Kidney epithelial cell (primary cell): Measurements from ENCODE around the gene NEBL. TPM values are rescaled to one million over a fixed set of nuclear protein-coding genes. Genes with fewer than 3 reads are reported as not detected.

ENCODE experiments used
- DNase-seq: peaks from one replicate; pipeline ENCODE4 v3.0.0-alpha.2; 2010; ENCODE audit warnings: low read depth
- H3K27me3 ChIP-seq: 2 replicates; pipeline ENCODE4 v1.6.0; 2011; ENCODE audit warnings: low read length; ENCODE audit not compliant: control insufficient read depth, insufficient read depth
- H3K36me3 ChIP-seq: 2 replicates; pipeline ENCODE4 v1.5.1; 2011; ENCODE audit warnings: low read length; ENCODE audit not compliant: control insufficient read depth, insufficient read depth
- H3K4me3 ChIP-seq: 2 replicates; pipeline ENCODE4 v1.5.1; 2011; ENCODE audit warnings: low read depth, mild to moderate bottlenecking, control low read depth, low read length
- CTCF ChIP-seq: IDR thresholded peaks from 2 replicates; pipeline ENCODE4 v1.5.1; 2011; ENCODE audit warnings: mild to moderate bottlenecking, moderate library complexity, low read length, control low read depth, inconsistent platforms; ENCODE audit not compliant: insufficient read depth, poor library complexity, severe bottlenecking
- total RNA-seq: library from RNA; depleted of rRNA; stranded (reverse); fragments of >200 nt; gene quantifications from 2 replicates; pipeline ENCODE4 v1.2.3, GENCODE V29; 2015

NEBL gene
- total RNA-seq, 1 donor from 2014 or later: 6.9 TPM

- H3K4me3 ChIP-seq: no peak overlapping the region
- TF ChIP-seq CTCF: no peak
- H3K36me3 ChIP-seq: no peaks in the 10 kb centered on the region
- no peak for DNase-seq
- H3K27me3 ChIP-seq: no peaks in the 10 kb centered on the region
These were observed 111.9 kb downstream of the NEBL start for GRCh38 chr10:20785174-20785573.

- no peak for TF ChIP-seq CTCF
These were observed 118.9 kb downstream of the NEBL start for GRCh38 chr10:20778008-20778757.

GRCh38 chr10:20776384-20777118 lies 120.6 kb downstream of the NEBL start:
- DNase-seq: no peak
- Histone ChIP-seq H3K27me3 (no peaks in the 10 kb centered on the region), H3K36me3 (no peaks in the 10 kb centered on the region), H3K4me3 (no peak overlapping the region)
- no peak for TF ChIP-seq CTCF

More at GRCh38 chr10:20778008-20778757, 118.9 kb downstream of the NEBL start:
- H3K27me3 ChIP-seq: no peaks in the 10 kb centered on the region
- no peaks in the 10 kb centered on the region for H3K36me3 ChIP-seq
- no peak overlapping the region for H3K4me3 ChIP-seq
- no peak for DNase-seq

- no peak for TF ChIP-seq CTCF
- Histone ChIP-seq H3K36me3 (no peaks in the 10 kb centered on the region), H3K27me3 (no peaks in the 10 kb centered on the region), H3K4me3 (no peak overlapping the region)
- DNase-seq: no peak
These were observed 126.1 kb downstream of the NEBL start for GRCh38 chr10:20771051-20771450.

- no peak for DNase-seq
- H3K27me3 ChIP-seq: no peaks in the 10 kb centered on the region
- no peaks in the 10 kb centered on the region for H3K36me3 ChIP-seq
- H3K4me3 ChIP-seq: no peak overlapping the region
- no peak for TF ChIP-seq CTCF
These were observed 127.6 kb downstream of the NEBL start for GRCh38 chr10:20769481-20769880.
